PC-3 (cell line): ENCODE results near the gene PTPN12.

ENCODE experiments used
- CTCF ChIP-seq: fragments of 300-600 bp; sonication (generic); conservative IDR thresholded peaks from 2 replicates; pipeline ENCODE4 v1.5.1; 2017; ENCODE audit warnings: antibody characterized with exemption, low read depth, mild to moderate bottlenecking, low read length
- EZH2 ChIP-seq: fragments of 300-600 bp; sonication (generic); IDR thresholded peaks from one replicate; pipeline ENCODE4 v1.6.1; 2017; ENCODE audit warnings: antibody characterized with exemption, mild to moderate bottlenecking, low read length; ENCODE audit not compliant: unreplicated experiment

- TF ChIP-seq CTCF (no peak), EZH2 (no peak)
Observed at GRCh38 chr7:77661816-77662215, 124.7 kb downstream of the PTPN12 start.
